Osteocyte (in vitro differentiated cells): ENCODE data around the gene CHTF8. TPM values are rescaled to one million over a fixed set of nuclear protein-coding genes. Genes with fewer than 3 reads are reported as not detected.
A peak's percentile ranks its signal among the peaks of the same experiment; 100 is the strongest.
"Not testable (repeated sequence)": the region's sequence is repeated elsewhere in the genome, so short reads cannot be mapped to it uniquely, and the experiment has no call there.

Experiments used
- DNase-seq: peaks from one replicate; pipeline ENCODE4 v3.0.0; 2021; ENCODE audit warnings: mixed read lengths; ENCODE audit not compliant: unreplicated experiment; ENCODE audit errors: extremely low spot score
- H3K27ac Mint-ChIP-seq: one replicate; pipeline ENCODE4 v1.8.0; 2021; ENCODE audit warnings: mild to moderate bottlenecking, mixed read lengths; ENCODE audit not compliant: unreplicated experiment
- H3K27me3 Mint-ChIP-seq: one replicate; pipeline ENCODE4 v1.8.0; 2021; ENCODE audit warnings: mixed read lengths; ENCODE audit not compliant: unreplicated experiment
- H3K36me3 Mint-ChIP-seq: one replicate; pipeline ENCODE4 v1.8.0; 2021; ENCODE audit warnings: mixed read lengths; ENCODE audit not compliant: unreplicated experiment
- H3K4me1 Mint-ChIP-seq: one replicate; pipeline ENCODE4 v1.8.0; 2021; ENCODE audit warnings: mixed read lengths; ENCODE audit not compliant: unreplicated experiment
- H3K4me3 Mint-ChIP-seq: one replicate; pipeline ENCODE4 v1.8.0; 2021; ENCODE audit warnings: mild to moderate bottlenecking, moderate library complexity, mixed read lengths; ENCODE audit not compliant: unreplicated experiment
- H3K9me3 Mint-ChIP-seq: one replicate; pipeline ENCODE4 v1.8.0; 2021; ENCODE audit warnings: mixed read lengths; ENCODE audit not compliant: unreplicated experiment
- CTCF ChIP-seq: fragments of 200-600 bp; sonication (generic); IDR thresholded peaks from 2 replicates; pipeline ENCODE4 v1.5.0; 2021; ENCODE audit warnings: antibody characterized with exemption, mild to moderate bottlenecking, moderate library complexity
- total RNA-seq: library from RNA; stranded (reverse); gene quantifications from 2 replicates; pipeline ENCODE4 v1.2.1, GENCODE V29; 2021

CHTF8 gene
- total RNA-seq, 1 donor from 2014 or later: 88.0 TPM

- Mint-ChIP-seq H3K4me3 (peak overlapping the region; percentile 97), H3K36me3 (peaks cover 12% of the 10 kb centered on the region), H3K4me1 (peaks cover 42% of the 10 kb centered on the region), H3K9me3 (no peaks in the 10 kb centered on the region), H3K27me3 (no peaks in the 10 kb centered on the region), H3K27ac (no peak overlapping the region)
- no peak for DNase-seq
- no peak for TF ChIP-seq CTCF
These were observed 1.1 kb upstream of the CHTF8 start for GRCh38 chr16:69133373-69133954.

- TF ChIP-seq CTCF: no peak
- peaks cover 2% of the 10 kb centered on the region for H3K36me3 Mint-ChIP-seq
- no peaks in the 10 kb centered on the region for H3K9me3 Mint-ChIP-seq
- peak; percentile 91 for DNase-seq
- peaks cover 45% of the 10 kb centered on the region for H3K4me1 Mint-ChIP-seq
- peak overlapping the region; percentile 97 for H3K4me3 Mint-ChIP-seq
- H3K27ac Mint-ChIP-seq: peak overlapping the region; percentile 94
- H3K27me3 Mint-ChIP-seq: no peaks in the 10 kb centered on the region
These were observed 457 bp downstream of the CHTF8 start for GRCh38 chr16:69131839-69132423.

DNA sequence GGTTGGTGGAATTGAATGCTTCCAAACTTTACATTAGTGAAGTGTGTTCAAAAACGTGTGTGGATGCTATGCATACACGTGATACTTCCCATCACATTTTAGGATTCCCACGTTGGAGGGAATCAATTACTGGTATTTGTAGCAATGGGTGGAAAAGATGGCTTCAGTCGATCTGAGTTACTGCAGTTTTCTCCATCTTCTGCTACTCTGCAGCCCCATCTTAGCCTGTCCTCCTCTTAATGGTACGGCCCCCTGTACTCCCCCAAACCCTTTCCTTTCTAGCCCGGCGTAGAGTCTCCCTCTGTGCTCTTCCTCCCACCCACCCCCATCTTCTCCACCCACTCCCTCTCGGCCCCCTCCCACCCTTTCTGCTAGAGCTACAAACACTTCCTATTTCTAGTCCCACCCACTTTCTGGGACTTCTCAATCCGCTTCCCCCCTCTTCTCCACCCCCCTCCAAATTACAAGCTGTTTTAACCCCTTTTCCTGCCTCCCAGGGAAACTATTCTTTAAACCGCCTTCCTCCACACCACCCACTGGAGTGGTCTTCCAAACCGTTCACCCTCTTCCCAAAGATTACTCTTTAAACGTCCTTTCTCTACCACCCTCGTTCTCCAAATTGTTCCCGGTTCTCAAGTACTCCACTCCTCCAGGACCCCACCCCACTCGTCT, 1.1 kb downstream of the CHTF8 start:
- DNase-seq: no peak
- peak overlapping the region; percentile 97 for H3K4me3 Mint-ChIP-seq
- peaks cover 2% of the 10 kb centered on the region for H3K36me3 Mint-ChIP-seq

DNA sequence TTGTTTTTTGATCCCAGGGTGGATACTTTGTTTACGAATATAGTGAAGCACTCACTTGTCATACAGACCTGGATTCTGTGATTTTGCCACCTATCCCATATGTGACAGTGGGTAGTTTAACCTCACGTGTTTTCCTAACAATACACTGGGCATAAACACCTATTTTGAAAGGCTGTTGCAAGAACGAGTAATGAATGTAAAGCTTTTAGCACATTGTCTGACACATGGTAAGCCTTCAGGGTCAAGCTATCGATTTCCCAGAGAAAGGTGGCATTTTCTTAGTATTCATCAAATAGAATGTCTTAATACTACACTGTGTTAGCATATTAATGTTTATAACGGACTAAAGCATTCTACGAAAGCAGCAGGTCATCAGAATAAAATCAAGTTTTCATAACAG, 1.9 kb downstream of the CHTF8 start:
- Mint-ChIP-seq H3K27ac (no peak overlapping the region), H3K27me3 (no peaks in the 10 kb centered on the region), H3K9me3 (no peaks in the 10 kb centered on the region), H3K4me3 (no peak overlapping the region), H3K36me3 (peaks cover 2% of the 10 kb centered on the region), H3K4me1 (peaks cover 45% of the 10 kb centered on the region)
- DNase-seq: no peak
- no peak for TF ChIP-seq CTCF

More for the DNA sequence above, 1.1 kb downstream of the CHTF8 start:
- H3K27me3 Mint-ChIP-seq: no peaks in the 10 kb centered on the region
- H3K4me1 Mint-ChIP-seq: peaks cover 45% of the 10 kb centered on the region
- no peaks in the 10 kb centered on the region for H3K9me3 Mint-ChIP-seq
- peak overlapping the region; percentile 94 for H3K27ac Mint-ChIP-seq
- no peak for TF ChIP-seq CTCF

GRCh38 chr16:69127966-69128510, 4.3 kb downstream of the CHTF8 start:
- Mint-ChIP-seq H3K4me1 (peaks cover 28% of the 10 kb centered on the region), H3K4me3 (no peak overlapping the region), H3K36me3 (peaks cover 2% of the 10 kb centered on the region), H3K27ac (peak overlapping the region; percentile 31), H3K27me3 (no peaks in the 10 kb centered on the region), H3K9me3 (no peaks in the 10 kb centered on the region)
- DNase-seq: no peak
- TF ChIP-seq CTCF: no peak

DNA sequence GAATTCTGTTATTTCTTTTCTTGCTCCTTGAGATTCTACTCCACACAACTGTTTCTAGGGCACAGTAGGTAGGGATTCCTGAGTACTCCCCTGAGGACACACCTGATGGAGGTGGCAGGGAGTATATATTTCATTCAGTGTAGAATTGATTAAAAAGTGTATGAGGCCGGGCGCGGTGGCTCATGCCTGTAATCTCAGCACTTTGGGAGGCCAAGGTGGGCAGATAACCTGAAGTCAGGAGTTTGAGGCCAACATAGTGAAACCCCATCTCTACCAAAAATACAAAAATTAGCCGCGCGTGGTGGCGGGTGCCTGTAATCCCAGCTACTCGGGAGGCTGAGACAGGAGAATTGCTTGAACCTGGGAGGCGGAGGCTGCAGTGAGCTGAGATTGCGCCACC, 5.6 kb downstream of the CHTF8 start:
- not testable (repeated sequence) for H3K27ac Mint-ChIP-seq, H3K27me3 Mint-ChIP-seq, DNase-seq, H3K36me3 Mint-ChIP-seq, H3K9me3 Mint-ChIP-seq, H3K4me3 Mint-ChIP-seq
- H3K4me1 Mint-ChIP-seq: peaks cover 24% of the 10 kb centered on the region
